Stimulated activated CD8-positive, alpha-beta memory T cell treated with anti-CD3 and anti-CD28 coated beads, Interleukin-12 subunit alpha, Interleukin-12 subunit beta, amount 100 ng/mL, for 24 hours (primary cell): ENCODE data around the gene KIF12.
A peak's percentile ranks its signal among the peaks of the same experiment; 100 is the strongest.
"Not testable (repeated sequence)": the region's sequence is repeated elsewhere in the genome, so short reads cannot be mapped to it uniquely, and the experiment has no call there.

Source experiments
- DNase-seq: peaks from one replicate; pipeline ENCODE4 v3.0.0-alpha.2; 2020; ENCODE audit errors: extremely low read depth

The KIF12 gene

GRCh38 chr9:114084282-114085073, 14.6 kb downstream of the KIF12 start:
- DNase-seq: no peak

- no peak for DNase-seq
Observed at GRCh38 chr9:114083666-114084065, 15.4 kb downstream of the KIF12 start.

- not testable (repeated sequence) for DNase-seq
Observed at GRCh38 chr9:114082763-114083412, 16.2 kb downstream of the KIF12 start.

GRCh38 chr9:114082017-114082762, 16.9 kb downstream of the KIF12 start:
- peak; percentile 45 for DNase-seq

GRCh38 chr9:114081441-114082016, 17.6 kb downstream of the KIF12 start:
- no peak for DNase-seq

GRCh38 chr9:114080773-114081440, 18.2 kb downstream of the KIF12 start:
- no peak for DNase-seq

- DNase-seq: no peak
Observed at GRCh38 chr9:114080195-114080772, 18.8 kb downstream of the KIF12 start.

- no peak for DNase-seq
Observed at GRCh38 chr9:114078781-114079156, 20.3 kb downstream of the KIF12 start.

GRCh38 chr9:114078021-114078780, 20.9 kb downstream of the KIF12 start, which contains the start of gene AMBP:
Gene AMBP (minus strand): TSS chr9:114078300. CDS start chr9:114078209, 91 bp downstream.
- DNase-seq: no peak

- no peak for DNase-seq
Observed at GRCh38 chr9:114077162-114077837, 21.8 kb downstream of the KIF12 start.

GRCh38 chr9:114076237-114077161, 22.6 kb downstream of the KIF12 start:
- DNase-seq: no peak

- no peak for DNase-seq
Observed at GRCh38 chr9:114075602-114076001, 23.5 kb downstream of the KIF12 start.

- DNase-seq: no peak
Observed at GRCh38 chr9:114072184-114073140, 26.6 kb downstream of the KIF12 start.

- DNase-seq: no peak
Observed at GRCh38 chr9:114071197-114071795, 27.8 kb downstream of the KIF12 start.

GRCh38 chr9:114070188-114071103, 28.6 kb downstream of the KIF12 start:
- DNase-seq: no peak
